NT2/D1 (cell line): Measurements from ENCODE around the gene ROGDI.

Experiments used
- DNase-seq: peaks from one replicate; pipeline ENCODE4 v3.0.0-alpha.2; 2011; ENCODE audit warnings: low read depth, low spot score
- H3K27me3 ChIP-seq: 2 replicates; pipeline ENCODE4 v1.6.0; 2011; ENCODE audit warnings: mild to moderate bottlenecking; ENCODE audit not compliant: insufficient read length, insufficient read depth
- H3K36me3 ChIP-seq: 2 replicates; pipeline ENCODE4 v1.6.1; 2011; ENCODE audit warnings: mild to moderate bottlenecking, low read length, mixed read lengths; ENCODE audit not compliant: insufficient read depth, insufficient read length
- H3K4me1 ChIP-seq: 2 replicates; pipeline ENCODE4 v1.5.1; 2011; ENCODE audit not compliant: insufficient read depth, insufficient read length
- H3K4me3 ChIP-seq: 2 replicates; pipeline ENCODE4 v1.5.1; 2011; ENCODE audit warnings: low read depth; ENCODE audit not compliant: insufficient read length
- H3K9ac ChIP-seq: 2 replicates; pipeline ENCODE4 v1.6.0; 2011; ENCODE audit warnings: low read depth; ENCODE audit not compliant: insufficient read length
- H3K9me3 ChIP-seq: 2 replicates; pipeline ENCODE4 v1.5.1; 2011; ENCODE audit warnings: mild to moderate bottlenecking, low read length; ENCODE audit not compliant: insufficient read depth
- SUZ12 ChIP-seq: IDR thresholded peaks from 2 replicates; pipeline ENCODE4 v1.6.1; 2011; ENCODE audit not compliant: insufficient read length, insufficient read depth; ENCODE audit errors: extremely low read depth
- YY1 ChIP-seq: IDR thresholded peaks from 2 replicates; pipeline ENCODE4 v1.6.1; 2011; ENCODE audit not compliant: insufficient read length, insufficient read depth
- ZNF274 ChIP-seq: IDR thresholded peaks from 2 replicates; pipeline ENCODE4 v1.6.1; 2011; ENCODE audit warnings: mild to moderate bottlenecking, low read depth, low read length

Gene ROGDI

GRCh38 chr16:4795828-4796572, 6.4 kb downstream of the ROGDI start:
- peaks cover 19% of the 10 kb centered on the region for H3K4me1 ChIP-seq
- H3K9ac ChIP-seq, result no peak overlapping the region
- no peak for DNase-seq
- H3K27me3 ChIP-seq, result peaks cover 3% of the 10 kb centered on the region
- H3K9me3 ChIP-seq, result no peaks in the 10 kb centered on the region
- TF ChIP-seq SUZ12 (no peak), ZNF274 (no peak), YY1 (no peak)
- peaks cover 44% of the 10 kb centered on the region for H3K36me3 ChIP-seq
- H3K4me3 ChIP-seq, result no peak overlapping the region

DNA sequence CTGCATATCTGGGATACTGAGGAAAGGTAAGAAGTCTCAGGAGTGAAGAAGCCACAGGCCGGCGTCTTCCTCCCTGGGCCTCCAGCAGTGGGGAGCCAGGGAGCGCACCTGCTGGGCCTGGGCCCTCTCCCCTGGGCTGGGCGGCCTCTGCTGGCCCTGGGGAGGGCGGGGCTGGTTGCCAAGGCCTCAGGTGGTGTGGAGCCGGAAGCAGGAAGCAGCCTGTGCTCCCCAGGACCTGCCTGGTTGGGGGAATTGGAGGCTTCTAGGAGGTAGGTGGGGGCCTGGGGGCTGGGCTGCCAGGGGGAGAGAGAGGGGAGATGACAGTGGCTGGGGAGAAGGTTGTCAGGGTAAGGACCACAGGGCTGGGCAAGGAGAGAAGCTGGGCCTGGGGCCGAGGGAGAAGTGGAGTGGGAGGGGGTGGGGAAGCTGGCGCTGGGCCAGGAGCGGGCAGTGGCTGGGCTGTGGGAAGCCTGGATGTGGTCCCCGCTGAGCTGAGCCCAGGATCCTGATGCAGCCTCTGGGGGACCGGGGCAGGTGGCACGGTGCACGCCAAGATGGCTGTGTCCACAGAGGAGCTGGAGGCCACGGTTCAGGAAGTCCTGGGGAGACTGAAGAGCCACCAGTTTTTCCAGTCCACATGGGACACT, 7.1 kb downstream of the ROGDI start, which contains the start of gene SMIM22:
TSS of gene SMIM22 (plus strand) at position 189 of the 647 bp plus-strand sequence. CDS start at position 555, 366 bp downstream.
- Histone ChIP-seq H3K9me3 (no peaks in the 10 kb centered on the region), H3K36me3 (peaks cover 39% of the 10 kb centered on the region), H3K4me1 (peaks cover 12% of the 10 kb centered on the region), H3K4me3 (no peak within 1 kb of the TSS), H3K27me3 (no peaks in the 10 kb centered on the region), H3K9ac (no peak within 1 kb of the TSS)
- TF ChIP-seq YY1 (no peak), ZNF274 (no peak), SUZ12 (no peak)
- no peak for DNase-seq

GRCh38 chr16:4792951-4793513, 9.4 kb downstream of the ROGDI start:
- TF ChIP-seq YY1 (no peak), SUZ12 (no peak), ZNF274 (no peak)
- Histone ChIP-seq H3K4me1 (peaks cover 12% of the 10 kb centered on the region), H3K27me3 (no peaks in the 10 kb centered on the region), H3K9ac (peak overlapping the region; percentile 0), H3K36me3 (peaks cover 21% of the 10 kb centered on the region), H3K9me3 (no peaks in the 10 kb centered on the region), H3K4me3 (no peak overlapping the region)
- DNase-seq, result no peak

DNA sequence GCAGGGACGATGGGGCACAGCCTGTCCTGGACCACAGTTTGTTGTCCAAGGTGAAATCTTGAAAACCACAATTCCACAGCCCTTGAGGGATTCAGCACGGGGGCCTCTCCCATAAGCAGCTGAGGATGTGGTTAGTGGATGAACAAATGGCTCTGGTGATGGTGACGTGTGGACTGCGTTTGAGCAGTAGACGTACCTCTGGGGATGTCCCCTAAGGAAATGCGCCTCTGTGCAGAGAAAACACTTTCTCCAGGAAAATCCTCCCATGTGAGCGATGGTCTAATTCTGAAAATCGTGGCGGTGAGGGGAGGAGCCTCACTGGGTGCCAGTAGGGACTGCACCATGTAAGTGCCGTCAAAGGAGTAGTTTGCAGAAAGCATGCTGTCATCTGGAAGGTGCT, 11.6 kb downstream of the ROGDI start:
- H3K4me1 ChIP-seq, result peaks cover 17% of the 10 kb centered on the region
- H3K4me3 ChIP-seq, result no peak overlapping the region
- no peak overlapping the region for H3K9ac ChIP-seq
- H3K9me3 ChIP-seq, result no peaks in the 10 kb centered on the region
- peaks cover 4% of the 10 kb centered on the region for H3K36me3 ChIP-seq
- no peaks in the 10 kb centered on the region for H3K27me3 ChIP-seq
- no peak for TF ChIP-seq SUZ12
- TF ChIP-seq ZNF274, result no peak
- TF ChIP-seq YY1, result no peak
- no peak for DNase-seq

DNA sequence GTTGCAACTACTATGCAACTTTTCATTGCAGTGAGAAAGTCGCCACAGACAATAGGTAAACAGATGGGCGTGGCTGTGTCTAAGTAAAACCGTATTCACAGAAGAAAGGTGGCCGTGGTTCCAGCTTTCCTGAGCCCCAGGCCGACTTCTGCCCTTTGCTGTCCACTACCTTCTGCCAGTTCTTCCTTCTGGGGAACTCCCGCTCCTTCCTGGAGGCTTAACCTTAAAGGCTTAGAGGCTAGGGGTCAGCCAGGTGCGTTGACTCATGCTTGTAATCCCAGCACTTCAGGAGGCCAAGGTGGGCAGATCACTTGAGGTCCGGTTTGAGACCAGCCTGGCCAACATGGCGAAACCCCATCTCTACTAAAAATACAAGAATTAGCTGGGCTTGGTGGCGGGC, 12.2 kb downstream of the ROGDI start:
- H3K4me3 ChIP-seq, result no peak overlapping the region
- no peaks in the 10 kb centered on the region for H3K27me3 ChIP-seq
- DNase-seq, result no peak
- no peaks in the 10 kb centered on the region for H3K36me3 ChIP-seq
- no peaks in the 10 kb centered on the region for H3K9me3 ChIP-seq
- peaks cover 17% of the 10 kb centered on the region for H3K4me1 ChIP-seq
- TF ChIP-seq SUZ12 (no peak), ZNF274 (no peak), YY1 (no peak)
- no peak overlapping the region for H3K9ac ChIP-seq

DNA sequence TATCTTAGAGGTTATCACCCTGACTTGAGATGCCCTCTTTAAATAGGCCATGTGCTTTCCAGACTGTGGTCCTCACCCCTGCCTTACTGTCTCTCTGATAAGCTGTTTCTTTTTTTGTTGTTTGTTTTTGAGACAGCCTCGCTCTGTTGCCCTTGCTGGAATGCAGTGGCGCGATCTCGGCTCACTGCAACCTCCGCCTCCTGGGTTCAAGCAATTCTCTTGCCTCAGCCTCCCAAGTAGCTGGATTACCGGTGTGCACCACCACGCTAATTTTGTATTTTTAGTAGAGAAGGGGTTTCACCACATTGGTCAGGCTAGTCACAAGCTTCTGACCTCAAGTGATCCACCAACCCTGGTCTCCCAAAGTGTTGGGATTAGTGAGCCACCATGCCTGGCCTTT, 13.5 kb downstream of the ROGDI start:
- no peaks in the 10 kb centered on the region for H3K9me3 ChIP-seq
- H3K4me1 ChIP-seq, result peaks cover 21% of the 10 kb centered on the region
- H3K4me3 ChIP-seq, result no peak overlapping the region
- no peak for TF ChIP-seq ZNF274
- TF ChIP-seq SUZ12, result no peak
- TF ChIP-seq YY1, result no peak
- H3K9ac ChIP-seq, result no peak overlapping the region
- H3K36me3 ChIP-seq, result no peaks in the 10 kb centered on the region
- no peak for DNase-seq
- H3K27me3 ChIP-seq, result no peaks in the 10 kb centered on the region

GRCh38 chr16:4788489-4788889, 13.9 kb downstream of the ROGDI start:
- no peaks in the 10 kb centered on the region for H3K36me3 ChIP-seq
- H3K27me3 ChIP-seq, result no peaks in the 10 kb centered on the region
- H3K4me3 ChIP-seq, result no peak overlapping the region
- peak overlapping the region; percentile 34 for H3K9ac ChIP-seq
- no peak for DNase-seq
- TF ChIP-seq YY1, result no peak
- TF ChIP-seq SUZ12, result no peak
- no peak for TF ChIP-seq ZNF274
- H3K9me3 ChIP-seq, result no peaks in the 10 kb centered on the region
- peaks cover 23% of the 10 kb centered on the region for H3K4me1 ChIP-seq
